ENCODE results near the gene PLEKHG7. TPM values are rescaled to one million over a fixed set of nuclear protein-coding genes. Genes with fewer than 3 reads are reported as not detected.

PLEKHG7 gene
- total and polyA plus RNA-seq, 2 donors (not counting 1 experiment from before 2014, with no cell fraction given): 7.5 to 23.2 TPM

DNA sequence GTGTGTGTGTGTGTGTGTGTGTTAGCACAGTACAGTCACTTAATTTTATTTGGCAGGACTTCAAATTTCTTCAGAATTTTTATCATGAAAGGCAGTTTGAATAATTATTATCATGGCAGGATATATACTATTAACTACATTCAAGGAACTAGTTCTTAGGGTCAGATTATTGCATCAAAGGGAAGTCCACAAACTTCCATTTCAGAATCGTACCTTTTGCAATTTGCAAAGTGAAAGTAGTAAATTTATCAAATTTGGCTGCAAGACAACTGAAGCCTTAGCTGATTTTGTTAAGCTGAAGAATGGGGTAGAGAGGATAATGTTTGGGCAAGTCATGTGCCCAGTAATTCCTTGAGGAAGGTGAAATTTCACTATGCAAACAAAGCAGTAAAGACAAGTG is 68.2 kb downstream of the PLEKHG7 start:
- Histone ChIP-seq H3K9me3 (ENCODE audit: control extremely low read depth in 1 of 3, control insufficient read depth in 2 of 3, insufficient read depth in 1 of 3, low read length in 2 of 3) (peaks cover 0 to 4% (median 0%) of the 10 kb centered on the region in 3 donors), H3K4me1 (ENCODE audit: control insufficient read depth in 2 of 2, insufficient read depth in 2 of 2, low read length in 2 of 2) (peaks cover 7 to 10% of the 10 kb centered on the region in 2 donors), H3K27me3 (replicated peaks in 1 of 4; ENCODE audit: control extremely low read depth in 1 of 4, control insufficient read depth in 3 of 4, insufficient read depth in 4 of 4, low read length in 3 of 4) (no peaks in the 10 kb centered on the region), H3K36me3 (replicated peaks in 1 of 2; ENCODE audit: control extremely low read depth in 1 of 2, control insufficient read depth in 1 of 2, extremely low read depth in 1 of 2, insufficient read depth in 2 of 2, low read length in 1 of 2) (peaks cover 4% of the 10 kb centered on the region in 2 experiments), H3K4me2 (replicated peaks; ENCODE audit: low read depth, low read length, poor library complexity, severe bottlenecking) (no peak overlapping the region), H3K79me2 (ENCODE audit: control insufficient read depth, insufficient read depth, low read length) (no peaks in the 10 kb centered on the region), H2AFZ (ENCODE audit: insufficient read depth, low read depth, low read length, poor library complexity, severe bottlenecking) (no peak overlapping the region), H3K9ac (ENCODE audit: low read length) (no peak overlapping the region), H3K4me3 (ENCODE audit: control extremely low read depth in 1 of 5, extremely low read depth in 1 of 5, insufficient read depth in 1 of 5, low read depth in 2 of 5, low read length in 4 of 5) (no peak overlapping the region), H3K27ac (ENCODE audit: low read length in 2 of 2) (no peak overlapping the region), H4K20me1 (ENCODE audit: control insufficient read depth, insufficient read depth, low read length, poor library complexity, severe bottlenecking) (no peaks in the 10 kb centered on the region)
- CTCF ChIA-PET: interaction anchor here (0.9 kb wide), 1 partner anchor 612 kb away, joined by 3 read pairs; no protein-coding TSS in a partner anchor
- intact Hi-C loops (cut with micrococcal nuclease): no loop called here
- ATAC-seq (ENCODE audit: low read depth) (no peak), DNase-seq (no peak)
- POLR2A ChIA-PET: no interaction called here
- Mint-ChIP-seq H3K9me3 (ENCODE audit: insufficient read depth) (no peaks in the 10 kb centered on the region), H3K27ac (no peak overlapping the region), H3K4me1 (peaks cover 17% of the 10 kb centered on the region), H3K4me3 (no peak overlapping the region), H3K27me3 (no peaks in the 10 kb centered on the region)
- no CpG with 5 or more reads among the region's 1 CpG for WGBS (ENCODE audit: insufficient coverage)
- TF ChIP-seq, protein P1, sequence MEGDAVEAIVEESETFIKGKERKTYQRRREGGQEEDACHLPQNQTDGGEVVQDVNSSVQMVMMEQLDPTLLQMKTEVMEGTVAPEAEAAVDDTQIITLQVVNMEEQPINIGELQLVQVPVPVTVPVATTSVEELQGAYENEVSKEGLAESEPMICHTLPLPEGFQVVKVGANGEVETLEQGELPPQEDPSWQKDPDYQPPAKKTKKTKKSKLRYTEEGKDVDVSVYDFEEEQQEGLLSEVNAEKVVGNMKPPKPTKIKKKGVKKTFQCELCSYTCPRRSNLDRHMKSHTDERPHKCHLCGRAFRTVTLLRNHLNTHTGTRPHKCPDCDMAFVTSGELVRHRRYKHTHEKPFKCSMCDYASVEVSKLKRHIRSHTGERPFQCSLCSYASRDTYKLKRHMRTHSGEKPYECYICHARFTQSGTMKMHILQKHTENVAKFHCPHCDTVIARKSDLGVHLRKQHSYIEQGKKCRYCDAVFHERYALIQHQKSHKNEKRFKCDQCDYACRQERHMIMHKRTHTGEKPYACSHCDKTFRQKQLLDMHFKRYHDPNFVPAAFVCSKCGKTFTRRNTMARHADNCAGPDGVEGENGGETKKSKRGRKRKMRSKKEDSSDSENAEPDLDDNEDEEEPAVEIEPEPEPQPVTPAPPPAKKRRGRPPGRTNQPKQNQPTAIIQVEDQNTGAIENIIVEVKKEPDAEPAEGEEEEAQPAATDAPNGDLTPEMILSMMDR (IDR thresholded peaks at IDR 0.05): no peak
- no peak for TF ChIP-seq EZH2 (IDR thresholded peaks at IDR 0.05; ENCODE audit: borderline replicate concordance, insufficient read depth, low read depth, low read length, poor library complexity, severe bottlenecking)

DNA sequence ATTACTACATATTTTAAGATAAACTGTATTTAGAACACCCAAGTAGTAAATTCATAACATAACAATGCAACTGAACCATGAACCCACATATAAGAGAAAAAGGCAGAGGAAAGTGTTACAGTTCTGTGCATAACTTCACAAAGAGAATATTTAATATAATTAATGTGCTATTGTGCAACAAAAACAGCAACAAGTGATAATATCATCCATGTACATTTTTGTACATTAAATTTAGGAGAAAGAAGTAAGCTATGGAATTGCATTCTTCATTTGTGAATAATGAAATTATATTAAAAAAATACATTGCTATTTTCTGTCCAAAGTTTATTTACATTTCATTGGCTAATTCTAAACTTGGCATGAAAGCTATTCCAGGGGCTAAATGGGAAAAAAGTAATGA is 72.6 kb downstream of the PLEKHG7 start:
- CTCF ChIA-PET: no interaction called here

More for the DNA sequence above, 72.6 kb downstream of the PLEKHG7 start:
- no peak overlapping the region for H3K4me3 Mint-ChIP-seq
- H3K4me2 ChIP-seq (replicated peaks; ENCODE audit: low read depth, low read length, poor library complexity, severe bottlenecking): no peak overlapping the region
- H4K20me1 ChIP-seq (ENCODE audit: control insufficient read depth, insufficient read depth, low read length, poor library complexity, severe bottlenecking): no peaks in the 10 kb centered on the region
- DNase-seq (no peak), ATAC-seq (ENCODE audit: low read depth) (no peak)
- H3K27ac Mint-ChIP-seq: no peak overlapping the region
- peaks cover 7% of the 10 kb centered on the region for H3K4me1 Mint-ChIP-seq
- no peak overlapping the region for H3K4me3 ChIP-seq (ENCODE audit: control extremely low read depth in 1 of 5, extremely low read depth in 1 of 5, insufficient read depth in 1 of 5, low read depth in 2 of 5, low read length in 4 of 5)
- TF ChIP-seq, protein P1 (IDR thresholded peaks at IDR 0.05): no peak
- no peak for TF ChIP-seq EZH2 (IDR thresholded peaks at IDR 0.05; ENCODE audit: borderline replicate concordance, insufficient read depth, low read depth, low read length, poor library complexity, severe bottlenecking)
- no peaks in the 10 kb centered on the region for H3K9me3 ChIP-seq (ENCODE audit: control extremely low read depth in 1 of 3, control insufficient read depth in 2 of 3, insufficient read depth in 1 of 3, low read length in 2 of 3)
- no peaks in the 10 kb centered on the region for H3K27me3 ChIP-seq (replicated peaks in 1 of 4; ENCODE audit: control extremely low read depth in 1 of 4, control insufficient read depth in 3 of 4, insufficient read depth in 4 of 4, low read length in 3 of 4)
- H2AFZ ChIP-seq (ENCODE audit: insufficient read depth, low read depth, low read length, poor library complexity, severe bottlenecking): no peak overlapping the region
- POLR2A ChIA-PET: no interaction called here
- H3K79me2 ChIP-seq (ENCODE audit: control insufficient read depth, insufficient read depth, low read length): no peaks in the 10 kb centered on the region
- intact Hi-C loops (cut with micrococcal nuclease): no loop called here
- no peaks in the 10 kb centered on the region for H3K4me1 ChIP-seq (ENCODE audit: control insufficient read depth in 2 of 2, insufficient read depth in 2 of 2, low read length in 2 of 2)
- no peak overlapping the region for H3K27ac ChIP-seq (ENCODE audit: low read length in 2 of 2)
- no peak overlapping the region for H3K9ac ChIP-seq (ENCODE audit: low read length)
- no peaks in the 10 kb centered on the region for H3K27me3 Mint-ChIP-seq
- H3K36me3 ChIP-seq (replicated peaks in 1 of 2; ENCODE audit: control extremely low read depth in 1 of 2, control insufficient read depth in 1 of 2, extremely low read depth in 1 of 2, insufficient read depth in 2 of 2, low read length in 1 of 2): peaks cover 10 to 33% of the 10 kb centered on the region in 2 experiments
- H3K9me3 Mint-ChIP-seq (ENCODE audit: insufficient read depth): no peaks in the 10 kb centered on the region

All from B cell (primary cell).